ENCODE measurements around the gene ADAMTSL2.

DNA sequence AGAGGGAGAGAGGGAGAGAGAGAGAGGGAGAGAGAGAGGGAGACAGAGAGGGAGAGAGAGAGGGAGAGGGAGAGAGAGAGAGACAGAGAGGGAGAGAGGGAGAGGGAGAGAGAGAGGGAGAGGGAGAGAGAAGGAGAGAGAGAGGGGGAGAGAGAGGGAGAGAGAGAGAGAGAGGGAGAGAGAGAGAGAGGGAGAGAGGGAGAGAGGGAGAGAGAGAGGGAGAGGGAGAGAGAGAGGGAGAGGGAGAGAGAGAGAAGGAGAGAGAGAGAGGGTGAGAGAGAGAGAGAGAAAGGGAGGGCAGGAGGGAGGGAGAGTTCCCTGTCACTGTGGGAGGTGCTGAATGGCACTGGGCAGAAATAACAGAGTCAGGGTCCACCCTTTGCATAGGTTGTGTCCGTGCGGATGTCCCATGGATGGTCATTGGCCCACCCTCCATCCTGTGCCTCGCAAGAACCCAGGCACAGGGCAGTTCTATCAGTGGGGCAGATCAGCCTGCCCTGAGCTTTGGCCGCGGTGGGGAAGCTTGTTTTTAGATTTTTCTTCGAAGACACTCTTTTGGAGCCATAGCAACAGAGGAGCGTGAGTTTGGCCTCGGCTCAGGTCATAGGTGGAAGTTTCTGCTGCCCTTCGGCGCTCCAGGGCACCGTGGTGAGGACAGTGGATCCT lies 30.1 kb downstream of the ADAMTSL2 start:
- no peak for TF ChIP-seq RAD21 (IDR thresholded peaks at IDR 0.05)
- no peak for TF ChIP-seq JUND (IDR thresholded peaks at IDR 0.05)
- TF ChIP-seq, protein P1, sequence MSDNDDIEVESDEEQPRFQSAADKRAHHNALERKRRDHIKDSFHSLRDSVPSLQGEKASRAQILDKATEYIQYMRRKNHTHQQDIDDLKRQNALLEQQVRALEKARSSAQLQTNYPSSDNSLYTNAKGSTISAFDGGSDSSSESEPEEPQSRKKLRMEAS (IDR thresholded peaks at IDR 0.05): no peak
- no peak for TF ChIP-seq YY1 (IDR thresholded peaks at IDR 0.05)
- no peak for TF ChIP-seq GABPA (IDR thresholded peaks at IDR 0.05 in 1 of 2, conservative IDR thresholded peaks at IDR 0.05 in 1 of 2)
